ENCODE measurements around the gene GRB10.
A peak's percentile ranks its signal among the peaks of the same experiment; 100 is the strongest.

GRB10 gene

GRCh38 chr7:50696810-50697582 lies 85.7 kb downstream of the GRB10 start:
- peak; percentile 62; the same call in 2 of the 3 replicates for ATAC-seq
- TF ChIP-seq ESRRG (CRISPR knock-in tag; IDR thresholded peaks at IDR 0.05) (no peak), ARNTL (CRISPR knock-in tag; IDR thresholded peaks at IDR 0.05; ENCODE audit: borderline replicate concordance, low read depth) (no peak), ZNF565 (CRISPR knock-in tag; conservative IDR thresholded peaks at IDR 0.05; ENCODE audit: low read depth) (no peak), POU6F1 (CRISPR knock-in tag; IDR thresholded peaks at IDR 0.05; ENCODE audit: borderline replicate concordance, low read depth) (no peak), PATZ1 (CRISPR knock-in tag; IDR thresholded peaks at IDR 0.05; ENCODE audit: borderline replicate concordance) (no peak), TOX (CRISPR knock-in tag; IDR thresholded peaks at IDR 0.05; ENCODE audit: borderline replicate concordance) (no peak), CSRNP3 (CRISPR knock-in tag; IDR thresholded peaks at IDR 0.05) (no peak)

GRCh38 chr7:50695026-50695425 lies 87.7 kb downstream of the GRB10 start:
- no peak for ATAC-seq
- TF ChIP-seq SNAI2 (CRISPR knock-in tag; IDR thresholded peaks at IDR 0.05), result no peak
- TF ChIP-seq TOX (CRISPR knock-in tag; IDR thresholded peaks at IDR 0.05; ENCODE audit: borderline replicate concordance), result no peak
- TF ChIP-seq ARNTL (CRISPR knock-in tag; IDR thresholded peaks at IDR 0.05; ENCODE audit: borderline replicate concordance, low read depth), result no peak
- no peak for TF ChIP-seq PATZ1 (CRISPR knock-in tag; IDR thresholded peaks at IDR 0.05; ENCODE audit: borderline replicate concordance)
- TF ChIP-seq TSHZ2 (CRISPR knock-in tag; IDR thresholded peaks at IDR 0.05), result no peak
- TF ChIP-seq CREB5 (CRISPR knock-in tag; IDR thresholded peaks at IDR 0.05; ENCODE audit: low read depth), result no peak
- TF ChIP-seq RARB (CRISPR knock-in tag; IDR thresholded peaks at IDR 0.05), result no peak
- TF ChIP-seq ZNF565 (CRISPR knock-in tag; conservative IDR thresholded peaks at IDR 0.05; ENCODE audit: low read depth), result no peak
- TF ChIP-seq PPARA (CRISPR knock-in tag; IDR thresholded peaks at IDR 0.05; ENCODE audit: borderline replicate concordance), result no peak
- TF ChIP-seq ZFP3 (CRISPR knock-in tag; IDR thresholded peaks at IDR 0.05), result no peak
- no peak for TF ChIP-seq ISL1 (CRISPR knock-in tag; IDR thresholded peaks at IDR 0.05)
- no peak for TF ChIP-seq GLIS3 (CRISPR knock-in tag; IDR thresholded peaks at IDR 0.05)

GRCh38 chr7:50693455-50694130 lies 89.1 kb downstream of the GRB10 start:
- no peak for ATAC-seq
- TF ChIP-seq ZFP3 (CRISPR knock-in tag; IDR thresholded peaks at IDR 0.05) (no peak), CSDC2 (CRISPR knock-in tag; IDR thresholded peaks at IDR 0.05) (no peak), TSHZ2 (CRISPR knock-in tag; IDR thresholded peaks at IDR 0.05) (no peak), PATZ1 (CRISPR knock-in tag; IDR thresholded peaks at IDR 0.05; ENCODE audit: borderline replicate concordance) (no peak), ZC3H10 (CRISPR knock-in tag; IDR thresholded peaks at IDR 0.05) (no peak), ZNF70 (CRISPR knock-in tag; IDR thresholded peaks at IDR 0.05) (no peak), GLIS3 (CRISPR knock-in tag; IDR thresholded peaks at IDR 0.05) (no peak), BACH2 (CRISPR knock-in tag; IDR thresholded peaks at IDR 0.05; ENCODE audit: borderline replicate concordance) (no peak)
